Mesenchymal stem cell (in vitro differentiated cells and primary cell): ENCODE measurements around the gene SLC26A4.
"Not testable (repeated sequence)": the region's sequence is repeated elsewhere in the genome, so short reads cannot be mapped to it uniquely, and the experiment has no call there.

Experiments
- DNase-seq: peaks from one replicate; pipeline ENCODE4 v3.0.0-alpha.2; 2013
- H2AFZ ChIP-seq: one replicate; pipeline ENCODE4 v1.6.1; 2013; ENCODE audit warnings: low read depth, mild to moderate bottlenecking, control low read depth, inconsistent platforms, low read length, moderate library complexity
- H2AK5ac ChIP-seq: 2 replicates; pipeline ENCODE4 v1.6.1; 2013; ENCODE audit warnings: low read length, moderate library complexity, mild to moderate bottlenecking, inconsistent platforms; ENCODE audit not compliant: severe bottlenecking
- H2BK120ac ChIP-seq: one replicate; pipeline ENCODE4 v1.6.1; 2013; ENCODE audit warnings: low read depth, mild to moderate bottlenecking, inconsistent platforms, low read length, moderate library complexity
- H2BK12ac ChIP-seq, 2 experiments: one replicate each; pipeline ENCODE4 v1.6.1; 2013; ENCODE audit warnings: inconsistent platforms in 2 of 2, low read length in 2 of 2, mild to moderate bottlenecking in 2 of 2, moderate library complexity in 2 of 2, control low read depth in 1 of 2
- H2BK15ac ChIP-seq: one replicate; pipeline ENCODE4 v1.6.1; 2013; ENCODE audit warnings: mild to moderate bottlenecking, low read depth, inconsistent platforms; ENCODE audit not compliant: poor library complexity, severe bottlenecking
- H2BK5ac ChIP-seq: 2 replicates; pipeline ENCODE4 v1.6.1; 2013; ENCODE audit warnings: low read depth, mild to moderate bottlenecking, low read length, control low read depth, inconsistent platforms; ENCODE audit not compliant: poor library complexity, severe bottlenecking
- H3K14ac ChIP-seq, 2 experiments: one replicate each; pipeline ENCODE4 v1.6.1; 2013; ENCODE audit warnings: inconsistent platforms in 2 of 2, low read length in 2 of 2, control low read depth in 1 of 2, mild to moderate bottlenecking in 1 of 2, moderate library complexity in 1 of 2
- H3K18ac ChIP-seq, 2 experiments: one replicate each; pipeline ENCODE4 v1.6.1; 2013; ENCODE audit warnings: inconsistent platforms in 2 of 2, low read length in 2 of 2, control low read depth in 1 of 2, low read depth in 1 of 2, mild to moderate bottlenecking in 1 of 2
- H3K23ac ChIP-seq, 2 experiments: one replicate each; pipeline ENCODE4 v1.6.1; 2013; ENCODE audit warnings: inconsistent platforms in 2 of 2, low read length in 2 of 2, mild to moderate bottlenecking in 2 of 2, moderate library complexity in 2 of 2, control low read depth in 1 of 2
- H3K27ac ChIP-seq: 2 replicates; pipeline ENCODE4 v1.5.1; 2013; ENCODE audit warnings: mild to moderate bottlenecking, moderate library complexity, low read length, control low read depth, inconsistent platforms; ENCODE audit not compliant: poor library complexity, severe bottlenecking
- H3K27me3 ChIP-seq, 2 experiments: 2 replicates each; pipeline versions ENCODE4 v1.6.1 to v1.7.0; 2013; ENCODE audit warnings: low read length in 2 of 2, mild to moderate bottlenecking in 2 of 2, moderate library complexity in 2 of 2, control low read depth in 1 of 2, inconsistent platforms in 1 of 2; ENCODE audit not compliant: control insufficient read depth in 1 of 2, insufficient read depth in 1 of 2
- H3K36me3 ChIP-seq, 2 experiments: 2 replicates each; pipeline versions ENCODE4 v1.6.1 to v1.7.0; 2013; ENCODE audit warnings: low read length in 2 of 2, control low read depth in 1 of 2, inconsistent platforms in 1 of 2, low read depth in 1 of 2, mild to moderate bottlenecking in 1 of 2; ENCODE audit not compliant: insufficient read depth in 2 of 2, control insufficient read depth in 1 of 2
- H3K4ac ChIP-seq, 2 experiments: one replicate each; pipeline ENCODE4 v1.6.1; 2013; ENCODE audit warnings: inconsistent platforms in 2 of 2, low read length in 2 of 2, mild to moderate bottlenecking in 2 of 2, moderate library complexity in 2 of 2, control low read depth in 1 of 2, low read depth in 1 of 2
- H3K4me1 ChIP-seq: 2 replicates; pipeline ENCODE4 v1.6.1; 2013; ENCODE audit warnings: low read depth, low read length, control low read depth; ENCODE audit not compliant: control insufficient read depth, insufficient read depth
- H3K4me2 ChIP-seq: 2 replicates; pipeline ENCODE4 v1.6.1; 2013; ENCODE audit warnings: low read length, mild to moderate bottlenecking, inconsistent platforms; ENCODE audit not compliant: poor library complexity, severe bottlenecking
- H3K4me3 ChIP-seq, 2 experiments: 2 replicates each; pipeline versions ENCODE4 v1.5.1 to v1.7.0; 2013; ENCODE audit warnings: low read length in 2 of 2, mild to moderate bottlenecking in 2 of 2, control low read depth in 1 of 2, low read depth in 1 of 2; ENCODE audit not compliant: insufficient read depth in 1 of 2
- H3K79me1 ChIP-seq: replicated peaks from 2 replicates; pipeline ENCODE4 v1.6.1; 2013; ENCODE audit warnings: mild to moderate bottlenecking, control low read depth, low read length, inconsistent platforms; ENCODE audit not compliant: poor library complexity, severe bottlenecking
- H3K9ac ChIP-seq: 2 replicates; pipeline ENCODE4 v1.7.0; 2013; ENCODE audit warnings: mild to moderate bottlenecking, low read length, moderate library complexity
- H3K9me3 ChIP-seq: 2 replicates; pipeline ENCODE4 v1.7.0; 2013; ENCODE audit warnings: mild to moderate bottlenecking, low read length; ENCODE audit not compliant: control insufficient read depth
- H4K8ac ChIP-seq: one replicate; pipeline ENCODE4 v1.6.1; 2013; ENCODE audit warnings: inconsistent platforms, mild to moderate bottlenecking, low read length, moderate library complexity
- H4K91ac ChIP-seq: one replicate; pipeline ENCODE4 v1.6.1; 2013; ENCODE audit warnings: mild to moderate bottlenecking, low read length, inconsistent platforms
- WGBS: methylation state at CpG from one replicate; pipeline ENCODE4 v1.1.7; 2013; ENCODE audit warnings: mixed read lengths; 5-methylcytosine and 5-hydroxymethylcytosine counted together

SLC26A4 gene

DNA sequence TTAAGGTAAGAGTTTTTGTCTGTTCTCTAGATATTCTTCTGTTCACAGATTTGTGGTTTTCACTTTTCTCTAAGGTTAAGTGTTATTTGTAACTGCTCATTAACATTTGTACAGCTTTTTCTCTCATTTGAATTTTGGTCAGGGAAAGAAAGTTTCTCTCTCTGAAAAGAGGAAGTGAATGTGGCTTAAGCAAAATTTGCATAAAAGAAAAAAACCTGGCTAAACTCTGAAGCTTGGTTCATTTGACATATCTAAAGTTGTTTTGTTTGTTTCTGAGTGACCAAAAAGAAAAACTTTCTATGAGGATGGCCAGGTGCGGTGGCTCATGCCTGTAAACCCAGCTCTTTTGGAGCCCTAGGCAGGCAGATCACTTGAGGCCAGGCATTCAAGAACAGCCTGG lies 22.0 kb upstream of the SLC26A4 start:
- Histone ChIP-seq H2AK5ac (no peak overlapping the region), H4K8ac (no peak overlapping the region), H2BK120ac (no peak overlapping the region), H3K14ac (no peak overlapping the region), H3K18ac (no peak overlapping the region), H3K79me1 (no peaks in the 10 kb centered on the region), H3K4me1 (no peaks in the 10 kb centered on the region), H3K9me3 (no peaks in the 10 kb centered on the region), H2AFZ (no peak overlapping the region), H2BK5ac (no peak overlapping the region), H2BK15ac (no peak overlapping the region), H3K27me3 (peaks cover 0 to 4% of the 10 kb centered on the region in 2 experiments), H4K91ac (no peak overlapping the region), H3K4me2 (no peak overlapping the region), H3K4ac (no peak overlapping the region), H3K4me3 (no peak overlapping the region), H2BK12ac (no peak overlapping the region), H3K27ac (no peak overlapping the region), H3K36me3 (no peaks in the 10 kb centered on the region), H3K23ac (no peak overlapping the region), H3K9ac (no peak overlapping the region)
- no peak for DNase-seq
- 100% methylated on average over 1 of the region's 1 CpG for WGBS

DNA sequence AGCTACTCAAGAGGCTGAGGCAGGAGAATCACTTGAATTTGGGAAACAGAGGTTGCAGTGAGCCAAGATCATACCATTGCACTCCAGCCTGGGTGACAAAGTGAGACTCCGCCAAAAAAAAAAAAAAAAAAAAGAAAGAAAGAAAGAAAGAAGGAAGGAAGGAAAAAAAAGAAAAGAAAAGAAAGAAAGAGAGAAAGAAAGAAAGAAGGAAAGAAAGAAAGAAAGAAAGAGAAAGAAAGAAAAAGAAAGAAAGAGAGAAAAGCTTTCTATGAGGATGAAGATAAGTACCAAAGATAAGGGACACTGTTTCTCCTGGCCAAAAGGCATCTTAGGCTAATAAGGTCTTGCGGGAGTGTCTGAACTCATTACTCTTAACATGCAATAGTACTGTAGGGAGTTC lies 21.6 kb upstream of the SLC26A4 start:
- H3K4me1 ChIP-seq, H2AK5ac ChIP-seq, H2BK120ac ChIP-seq, H3K14ac ChIP-seq, H3K79me1 ChIP-seq, H3K9ac ChIP-seq, H2AFZ ChIP-seq, H4K8ac ChIP-seq, H3K9me3 ChIP-seq, H3K4me2 ChIP-seq, H2BK5ac ChIP-seq, H4K91ac ChIP-seq, H3K27me3 ChIP-seq, H3K27ac ChIP-seq, H2BK15ac ChIP-seq, H3K36me3 ChIP-seq, H3K18ac ChIP-seq, H2BK12ac ChIP-seq, DNase-seq, H3K23ac ChIP-seq, H3K4me3 ChIP-seq, H3K4ac ChIP-seq: not testable (repeated sequence)
- WGBS: 91% methylated on average over 1 of the region's 2 CpGs

- Histone ChIP-seq H3K9me3 (no peaks in the 10 kb centered on the region), H3K4me3 (no peak overlapping the region), H4K91ac (no peak overlapping the region), H3K4me1 (no peaks in the 10 kb centered on the region), H3K27me3 (peaks cover 0 to 14% of the 10 kb centered on the region in 2 experiments), H3K18ac (no peak overlapping the region), H3K27ac (no peak overlapping the region), H2BK5ac (no peak overlapping the region), H2BK12ac (no peak overlapping the region), H2BK15ac (no peak overlapping the region), H3K23ac (no peak overlapping the region), H2AFZ (no peak overlapping the region), H2AK5ac (no peak overlapping the region), H3K36me3 (no peaks in the 10 kb centered on the region), H4K8ac (no peak overlapping the region), H3K79me1 (no peaks in the 10 kb centered on the region), H3K4ac (no peak overlapping the region), H2BK120ac (no peak overlapping the region), H3K14ac (no peak overlapping the region), H3K9ac (no peak overlapping the region), H3K4me2 (no peak overlapping the region)
- WGBS: 89% methylated on average over 1 of the region's 1 CpG
- no peak for DNase-seq
Observed at GRCh38 chr7:107641676-107642075, 19.0 kb upstream of the SLC26A4 start.

GRCh38 chr7:107642501-107642900 lies 18.1 kb upstream of the SLC26A4 start:
- H3K18ac ChIP-seq: no peak overlapping the region
- H3K4me1 ChIP-seq: no peaks in the 10 kb centered on the region
- no peak overlapping the region for H2BK5ac ChIP-seq
- no peak for DNase-seq
- H4K8ac ChIP-seq: no peak overlapping the region
- no peak overlapping the region for H2AFZ ChIP-seq
- H3K79me1 ChIP-seq: no peaks in the 10 kb centered on the region
- no peak overlapping the region for H2BK12ac ChIP-seq
- whole genome bisulfite sequencing: 78% methylated on average over 4 of the region's 4 CpGs
- no peaks in the 10 kb centered on the region for H3K36me3 ChIP-seq
- no peak overlapping the region for H3K23ac ChIP-seq
- H3K9me3 ChIP-seq: no peaks in the 10 kb centered on the region
- H4K91ac ChIP-seq: no peak overlapping the region
- H3K14ac ChIP-seq: no peak overlapping the region
- no peak overlapping the region for H3K27ac ChIP-seq
- H2BK120ac ChIP-seq: no peak overlapping the region
- H3K4me2 ChIP-seq: no peak overlapping the region
- H3K9ac ChIP-seq: no peak overlapping the region
- H3K4ac ChIP-seq: no peak overlapping the region
- H2BK15ac ChIP-seq: no peak overlapping the region
- no peak overlapping the region for H3K4me3 ChIP-seq
- H2AK5ac ChIP-seq: no peak overlapping the region
- peaks cover 0 to 14% of the 10 kb centered on the region in 2 experiments for H3K27me3 ChIP-seq
